HCT116 (cell line): ENCODE data around the gene SNRNP200. TPM values are rescaled to one million over a fixed set of nuclear protein-coding genes. Genes with fewer than 3 reads are reported as not detected.

ENCODE experiments used
- ATAC-seq: fragments of 200-7000 bp; cut with Tn5 transposase; 2 replicates; pipeline ENCODE4 v1.9.1; 2020; ENCODE audit warnings: mild to moderate bottlenecking, moderate library complexity
- BruUV-seq: library from RNA; stranded (reverse); fragments of 400-500 nt; replicated peaks from 2 replicates; lab custom pipeline; 2021; lab: Mats Ljungman, UMichigan
- CTCF ChIA-PET: fragments of 300-600 bp; sonication (Branson Sonifier 250); formaldehyde crosslinking; loops from one replicate; lab custom pipeline; 2021; ENCODE audit warnings: antibody characterized with exemption; lab: Charles Lee
- POLR2A ChIA-PET: fragments of 300-600, 350-600 bp; sonication (Branson Sonifier 250); formaldehyde crosslinking; loops from one replicate; lab custom pipeline; 2021; ENCODE audit warnings: antibody characterized with exemption; lab: Charles Lee
- RAD21 ChIA-PET, 2 experiments: fragments of 300-600 bp; sonication (Branson Sonifier 250); formaldehyde crosslinking; loops; one replicate each; lab custom pipeline; 2023; ENCODE audit warnings: low total read pairs in 2 of 2; ENCODE audit not compliant: uncharacterized antibody in 2 of 2, unreplicated experiment in 2 of 2, low non-redundant PET in 1 of 2; lab: Charles Lee
- DNase-seq: peaks from one replicate; pipeline ENCODE4 v3.0.0-alpha.2; 2010; ENCODE audit warnings: low read depth, low spot score
- H2AFZ ChIP-seq: fragments of 200-600 bp; shearing (Covaris generic), sonication (generic); 2 replicates; pipeline ENCODE4 v1.6.1; 2017; ENCODE audit warnings: low read depth, mixed run types, mixed read lengths, antibody characterized with exemption, low read length; ENCODE audit not compliant: poor library complexity, severe bottlenecking
- H3K27ac ChIP-seq: 2 replicates; pipeline ENCODE4 v1.5.1; 2012; ENCODE audit warnings: low read depth, low read length
- H3K27me3 ChIP-seq: fragments of 200-600 bp; sonication (generic); 2 replicates; pipeline ENCODE4 v1.6.1; 2016; ENCODE audit warnings: mixed run types, low read length, mixed read lengths; ENCODE audit not compliant: insufficient read depth
- H3K36me3 ChIP-seq, 2 experiments: fragments of 200-500 bp in 1 of 2; fragments of 200-600 bp in 1 of 2; sonication (Bioruptor generic) in 1 of 2; sonication (generic) in 1 of 2; 2 replicates each; pipeline versions ENCODE4 v1.5.1 to v1.6.1; 2014 to 2016; ENCODE audit warnings: low read length in 2 of 2, inconsistent platforms in 1 of 2, mixed read lengths in 1 of 2, mixed run types in 1 of 2; ENCODE audit not compliant: insufficient read depth in 2 of 2, control insufficient read depth in 1 of 2
- H3K4me1 ChIP-seq, 2 experiments: fragments of 200-600 bp in 1 of 2; sonication (generic) in 1 of 2; 2 replicates each; pipeline versions ENCODE4 v1.5.1 to v1.6.1; 2012 to 2017; ENCODE audit warnings: low read length in 2 of 2, inconsistent platforms in 1 of 2, mild to moderate bottlenecking in 1 of 2, mixed read lengths in 1 of 2, mixed run types in 1 of 2, moderate library complexity in 1 of 2; ENCODE audit not compliant: insufficient read depth in 2 of 2, control insufficient read depth in 1 of 2
- H3K4me2 ChIP-seq: fragments of 200-600 bp; sonication (generic); 2 replicates; pipeline ENCODE4 v1.6.1; 2017; ENCODE audit warnings: mixed run types, low read length, mixed read lengths
- H3K4me3 ChIP-seq, 2 experiments: fragments of 200-600 bp in 1 of 2; sonication (generic) in 1 of 2; replicated peaks in 1 of 2; 2 replicates each; pipeline ENCODE4 v1.5.1; 2011 to 2016; ENCODE audit warnings: low read length in 2 of 2, control low read depth in 1 of 2, low read depth in 1 of 2, mild to moderate bottlenecking in 1 of 2, mixed read lengths in 1 of 2, mixed run types in 1 of 2
- H3K79me2 ChIP-seq: fragments of 200-600 bp; sonication (generic); 2 replicates; pipeline ENCODE4 v1.6.1; 2017; ENCODE audit warnings: mild to moderate bottlenecking, mixed run types, low read length, moderate library complexity, mixed read lengths; ENCODE audit not compliant: insufficient read depth
- H3K9ac ChIP-seq: fragments of 200-600 bp; sonication (generic); 2 replicates; pipeline ENCODE4 v1.6.1; 2016; ENCODE audit warnings: low read length, mixed read lengths
- H3K9me2 ChIP-seq: fragments of 200-600 bp; sonication (generic), shearing (Covaris generic); 2 replicates; pipeline ENCODE4 v1.6.1; 2017; ENCODE audit warnings: mixed run types, mild to moderate bottlenecking, moderate library complexity; ENCODE audit not compliant: insufficient read depth
- H3K9me3 ChIP-seq, 2 experiments: fragments of 200-500 bp in 1 of 2; fragments of 200-600 bp in 1 of 2; sonication (Bioruptor generic) in 1 of 2; sonication (generic) in 1 of 2; 2 replicates each; pipeline ENCODE4 v1.6.1; 2014 to 2017; ENCODE audit warnings: low read length in 2 of 2, mixed read lengths in 2 of 2, inconsistent platforms in 1 of 2, low read depth in 1 of 2, mild to moderate bottlenecking in 1 of 2, mixed run types in 1 of 2, moderate library complexity in 1 of 2; ENCODE audit not compliant: control insufficient read depth in 1 of 2, insufficient read depth in 1 of 2
- H4K20me1 ChIP-seq: fragments of 200-600 bp; sonication (generic), shearing (Covaris generic); 2 replicates; pipeline ENCODE4 v1.6.1; 2017; ENCODE audit warnings: mixed run types, mild to moderate bottlenecking, moderate library complexity; ENCODE audit not compliant: insufficient read depth
- CEBPB ChIP-seq: IDR thresholded peaks from 2 replicates; pipeline ENCODE4 v1.6.1; 2012; ENCODE audit warnings: low read depth
- ELF1 ChIP-seq: IDR thresholded peaks from 2 replicates; pipeline ENCODE4 v1.6.1; 2012; ENCODE audit warnings: low read depth, borderline replicate concordance
- EZH2 ChIP-seq: fragments of 200-600 bp; sonication (generic); IDR thresholded peaks from 2 replicates; pipeline ENCODE4 v1.6.1; 2017; ENCODE audit warnings: antibody characterized with exemption, mixed run types
- FOSL1 ChIP-seq: IDR thresholded peaks from 2 replicates; pipeline ENCODE4 v1.6.1; 2012; ENCODE audit warnings: low read depth
- JUND ChIP-seq: IDR thresholded peaks from 2 replicates; pipeline ENCODE4 v1.6.1; 2012
- RAD21 ChIP-seq: IDR thresholded peaks from 2 replicates; pipeline ENCODE4 v1.6.1; 2012; ENCODE audit warnings: low read depth, mild to moderate bottlenecking
- SRF ChIP-seq: IDR thresholded peaks from 2 replicates; pipeline ENCODE4 v1.6.1; 2012; ENCODE audit warnings: low read depth
- TCF7L2 ChIP-seq: IDR thresholded peaks from 2 replicates; pipeline ENCODE4 v1.7.0; 2011; ENCODE audit warnings: borderline replicate concordance, inconsistent platforms; ENCODE audit not compliant: insufficient read depth, insufficient read length; ENCODE audit errors: extremely low read depth
- YY1 ChIP-seq: IDR thresholded peaks from 2 replicates; pipeline ENCODE4 v1.6.1; 2011; ENCODE audit warnings: low read length, low read depth, moderate library complexity, mild to moderate bottlenecking; ENCODE audit not compliant: insufficient replicate concordance; ENCODE audit errors: extremely low read depth
- ZFX ChIP-seq: fragments of 450-650 bp; IDR thresholded peaks from 2 replicates; pipeline ENCODE4 v1.6.1; 2017
- ZNF274 ChIP-seq: fragments of 200-500 bp; sonication (Bioruptor generic); IDR thresholded peaks from 2 replicates; pipeline ENCODE4 v1.6.1; 2014; ENCODE audit warnings: mild to moderate bottlenecking, low read depth, low read length, inconsistent platforms
- intact Hi-C: fragments of 100-400 bp; cut with micrococcal nuclease; formaldehyde crosslinking; loops from 2 replicates; pipeline ENCODE4 v1.10.0; 2022
- total RNA-seq: library from RNA; stranded (reverse); gene quantifications from one replicate; pipeline ENCODE4 v1.2.1, GENCODE V29; 2021; ENCODE audit not compliant: unreplicated experiment
- TF ChIP-seq, protein P1 (sequence below): IDR thresholded peaks from 2 replicates; pipeline ENCODE4 v1.6.1; 2011; ENCODE audit warnings: mild to moderate bottlenecking, low read length, moderate library complexity; ENCODE audit not compliant: insufficient replicate concordance; ENCODE audit errors: extremely low read depth
- TF ChIP-seq, protein P2 (sequence below): IDR thresholded peaks from 2 replicates; pipeline ENCODE4 v1.6.1; 2012

SNRNP200 gene
- total RNA-seq, 1 experiment from 2014 or later, result 202 TPM

DNA sequence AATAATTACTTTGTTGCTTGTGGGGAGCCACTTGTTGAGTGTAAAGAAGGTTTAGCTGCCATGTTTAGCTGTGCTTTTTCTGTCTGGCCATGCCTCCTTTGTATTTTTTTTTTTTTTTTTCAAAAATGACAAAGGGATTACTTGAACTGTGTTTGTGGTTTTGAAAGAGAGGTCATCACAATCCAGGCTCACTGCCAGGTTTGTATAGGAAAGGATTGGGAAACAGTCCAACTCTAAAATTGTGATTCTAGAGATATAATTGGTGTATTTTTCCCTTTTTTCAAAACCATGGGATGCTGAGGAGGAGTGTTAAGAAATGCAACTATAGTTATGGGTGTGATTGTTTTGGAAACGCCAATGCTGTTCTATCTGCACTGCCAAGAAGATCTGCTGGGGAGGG lies 24.1 kb upstream of the SNRNP200 start:
- H3K9me3 ChIP-seq, result no peaks in the 10 kb centered on the region

More for the DNA sequence above, 24.1 kb upstream of the SNRNP200 start:
- H3K9me2 ChIP-seq, result no peaks in the 10 kb centered on the region
- H3K4me2 ChIP-seq, result peak overlapping the region; percentile 6; the same call in 1 of the 2 replicates
- H3K9ac ChIP-seq, result no peak overlapping the region
- H3K27ac ChIP-seq, result no peak overlapping the region
- no peaks in the 10 kb centered on the region for H4K20me1 ChIP-seq
- peaks cover 7 to 22% of the 10 kb centered on the region in 2 experiments for H3K4me1 ChIP-seq
- H3K27me3 ChIP-seq, result no peaks in the 10 kb centered on the region
- CTCF ChIA-PET, result no interaction called here
- peaks cover 24% of the 10 kb centered on the region; the same call in 1 of the 2 replicates for H3K79me2 ChIP-seq
- POLR2A ChIA-PET, result no interaction called here
- peaks cover 3 to 23% of the 10 kb centered on the region in 2 experiments; a peak in 2 of 4 replicates for H3K36me3 ChIP-seq
- ATAC-seq, result no peak
- H2AFZ ChIP-seq, result no peak overlapping the region
- RAD21 ChIA-PET, result no interaction called here
- H3K4me3 ChIP-seq, result no peak overlapping the region
- no peak for DNase-seq
- intact Hi-C loops, result no loop called here
- BruUV-seq, result no TSS peak
- TF ChIP-seq ELF1 (no peak), CEBPB (no peak), ZNF274 (no peak), RAD21 (no peak), TCF7L2 (no peak), EZH2 (no peak), SRF (no peak), FOSL1 (no peak), JUND (no peak), ZFX (no peak), YY1 (no peak)
- TF ChIP-seq, protein P1, sequence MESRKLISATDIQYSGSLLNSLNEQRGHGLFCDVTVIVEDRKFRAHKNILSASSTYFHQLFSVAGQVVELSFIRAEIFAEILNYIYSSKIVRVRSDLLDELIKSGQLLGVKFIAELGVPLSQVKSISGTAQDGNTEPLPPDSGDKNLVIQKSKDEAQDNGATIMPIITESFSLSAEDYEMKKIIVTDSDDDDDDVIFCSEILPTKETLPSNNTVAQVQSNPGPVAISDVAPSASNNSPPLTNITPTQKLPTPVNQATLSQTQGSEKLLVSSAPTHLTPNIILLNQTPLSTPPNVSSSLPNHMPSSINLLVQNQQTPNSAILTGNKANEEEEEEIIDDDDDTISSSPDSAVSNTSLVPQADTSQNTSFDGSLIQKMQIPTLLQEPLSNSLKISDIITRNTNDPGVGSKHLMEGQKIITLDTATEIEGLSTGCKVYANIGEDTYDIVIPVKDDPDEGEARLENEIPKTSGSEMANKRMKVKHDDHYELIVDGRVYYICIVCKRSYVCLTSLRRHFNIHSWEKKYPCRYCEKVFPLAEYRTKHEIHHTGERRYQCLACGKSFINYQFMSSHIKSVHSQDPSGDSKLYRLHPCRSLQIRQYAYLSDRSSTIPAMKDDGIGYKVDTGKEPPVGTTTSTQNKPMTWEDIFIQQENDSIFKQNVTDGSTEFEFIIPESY, result no peak
- TF ChIP-seq, protein P2, sequence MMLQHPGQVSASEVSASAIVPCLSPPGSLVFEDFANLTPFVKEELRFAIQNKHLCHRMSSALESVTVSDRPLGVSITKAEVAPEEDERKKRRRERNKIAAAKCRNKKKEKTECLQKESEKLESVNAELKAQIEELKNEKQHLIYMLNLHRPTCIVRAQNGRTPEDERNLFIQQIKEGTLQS, result no peak
- TF ChIP-seq, all 23 proteins: peak for 0
